GM12878 (cell line): ENCODE results near the gene MXI1. TPM values are rescaled to one million over a fixed set of nuclear protein-coding genes. Genes with fewer than 3 reads are reported as not detected.

Source experiments
- ATF7 ChIP-seq: fragments of 450-650 bp; IDR thresholded peaks from 2 replicates; pipeline ENCODE4 v1.6.1; 2016; ENCODE audit warnings: low read depth, mild to moderate bottlenecking
- BHLHE40 ChIP-seq, 2 experiments: fragments of 450-650 bp in 1 of 2; IDR thresholded peaks; 2 replicates each; pipeline ENCODE4 v1.6.1; 2011 to 2017; ENCODE audit warnings: low read depth in 2 of 2, borderline replicate concordance in 1 of 2, improper control_type of control experiment in 1 of 2, low read length in 1 of 2, mild to moderate bottlenecking in 1 of 2
- CHD2 ChIP-seq: IDR thresholded peaks from 2 replicates; pipeline ENCODE4 v1.6.1; 2011; ENCODE audit warnings: low read depth, low read length, improper control_type of control experiment, borderline replicate concordance
- CREM ChIP-seq: IDR thresholded peaks from 2 replicates; pipeline ENCODE4 v1.6.1; 2014; ENCODE audit warnings: antibody characterized with exemption, low read depth
- EGR1 ChIP-seq, 2 experiments: IDR thresholded peaks; 1 replicate in 1 of 2; 2 replicates in 1 of 2; pipeline ENCODE4 v1.6.1; 2011 to 2012; ENCODE audit warnings: low read depth in 2 of 2, low read length in 2 of 2, borderline replicate concordance in 1 of 2, mild to moderate bottlenecking in 1 of 2, moderate library complexity in 1 of 2
- GATAD2B ChIP-seq: fragments of 450-650 bp; conservative IDR thresholded peaks from 2 replicates; pipeline ENCODE4 v1.6.1; 2017; ENCODE audit warnings: low read depth, mild to moderate bottlenecking, moderate library complexity
- IKZF1 ChIP-seq: fragments of 450-650 bp; conservative IDR thresholded peaks from 2 replicates; pipeline ENCODE4 v1.6.1; 2017; ENCODE audit warnings: antibody characterized with exemption, mild to moderate bottlenecking
- JUND ChIP-seq: IDR thresholded peaks from 2 replicates; pipeline ENCODE4 v1.6.1; 2012; ENCODE audit warnings: low read depth, mild to moderate bottlenecking, low read length, improper control_type of control experiment, moderate library complexity
- KDM1A ChIP-seq: fragments of 200-600 bp; sonication (generic); IDR thresholded peaks from 2 replicates; pipeline ENCODE4 v1.6.1; 2016; ENCODE audit warnings: borderline replicate concordance
- MTA3 ChIP-seq: IDR thresholded peaks from 2 replicates; pipeline ENCODE4 v1.6.1; 2012; ENCODE audit warnings: low read length, inconsistent platforms, borderline replicate concordance
- MXI1 ChIP-seq: fragments of 150-350 bp; IDR thresholded peaks from 2 replicates; pipeline ENCODE4 v1.6.1; 2011; ENCODE audit warnings: low read depth, mild to moderate bottlenecking, inconsistent platforms, low read length, improper control_type of control experiment
- NR2C1 ChIP-seq: fragments of 450-650 bp; IDR thresholded peaks from 2 replicates; pipeline ENCODE4 v1.6.1; 2017; ENCODE audit warnings: antibody characterized with exemption, mild to moderate bottlenecking, moderate library complexity
- PKNOX1 ChIP-seq: fragments of 450-650 bp; IDR thresholded peaks from 2 replicates; pipeline ENCODE4 v1.6.1; 2016; ENCODE audit warnings: mild to moderate bottlenecking
- POLR2AphosphoS5 ChIP-seq: IDR thresholded peaks from 2 replicates; pipeline ENCODE4 v1.6.1; 2011; ENCODE audit warnings: mild to moderate bottlenecking, low read length, inconsistent platforms
- PRDM15 ChIP-seq: fragments of 450-650 bp; formaldehyde crosslinking; IDR thresholded peaks from 2 replicates; pipeline ENCODE4 v1.4.0; 2020; ENCODE audit warnings: mild to moderate bottlenecking, moderate library complexity
- RB1 ChIP-seq: fragments of 450-650 bp; formaldehyde crosslinking; IDR thresholded peaks from 2 replicates; pipeline ENCODE4 v1.6.1; 2017; ENCODE audit warnings: mild to moderate bottlenecking, borderline replicate concordance
- SIN3A ChIP-seq: IDR thresholded peaks from 2 replicates; pipeline ENCODE4 v1.6.1; 2012; ENCODE audit warnings: low read depth, low read length, improper control_type of control experiment
- TAF1 ChIP-seq: IDR thresholded peaks from 2 replicates; pipeline ENCODE4 v1.6.1; 2011; ENCODE audit warnings: mild to moderate bottlenecking, low read depth, low read length, borderline replicate concordance
- TARDBP ChIP-seq: IDR thresholded peaks from 2 replicates; pipeline ENCODE4 v1.6.1; 2016; ENCODE audit warnings: borderline replicate concordance
- USF1 ChIP-seq: IDR thresholded peaks from 2 replicates; pipeline ENCODE4 v1.6.1; 2011; ENCODE audit warnings: borderline replicate concordance, low read depth, mild to moderate bottlenecking, moderate library complexity, mixed read lengths, low read length; ENCODE audit not compliant: insufficient read depth; ENCODE audit errors: extremely low read length
- YY1 ChIP-seq: IDR thresholded peaks from 2 replicates; pipeline ENCODE4 v1.6.1; 2011; ENCODE audit warnings: low read depth, mild to moderate bottlenecking, low read length
- ZBTB4 ChIP-seq: fragments of 450-650 bp; formaldehyde crosslinking; IDR thresholded peaks from 2 replicates; pipeline ENCODE4 v1.4.0; 2022; ENCODE audit warnings: mild to moderate bottlenecking, moderate library complexity
- polyA plus RNA-seq, 11 experiments: library from polyadenylated mRNA; depleted of rRNA in 4 of 11; unstranded in 6 of 11; stranded (reverse) in 5 of 11; fragments of >200 nt; fragmentation: Nextera tagmentation in 4 of 11; fragmentation: Illumina TruSeq in 1 of 11; extraction: Ambion mirVana in 4 of 11; extraction: Trizol in 1 of 11; gene quantifications; 1 replicate in 1 of 11; 2 replicates in 10 of 11; pipeline versions ENCODE4 v1.2.1 to v1.2.3, GENCODE V29; 2011 to 2016; ENCODE audit warnings: inconsistent platforms in 2 of 11, missing spikeins in 2 of 11, low read depth in 1 of 11
- total RNA-seq, 4 experiments: library from RNA; depleted of rRNA in 3 of 4; stranded (reverse); fragments of >200 nt in 3 of 4; fragmentation: Illumina TruSeq in 1 of 4; extraction: Trizol in 1 of 4; gene quantifications; 2 replicates each; pipeline versions ENCODE4 v1.2.1 to v1.2.3, GENCODE V29; 2013 to 2021

Gene MXI1
- total and polyA plus RNA-seq, 10 of the 15 experiments (the other 5 are each of a cell fraction or from before 2014, with no cell fraction given): 0.23 to 8.0 (median 0.41) TPM

GRCh38 chr10:110304780-110305421, 97.5 kb downstream of the MXI1 start, which contains the start of gene SMNDC1 (continued):
- TF ChIP-seq PRDM15 (CRISPR knock-in tag) (no peak), USF1 (peak; percentile 88), RB1 (no peak), TAF1 (peak; percentile 88), MTA3 (no peak), NR2C1 (peak; percentile 19; the same call in 1 of the 2 replicates), POLR2AphosphoS5 (peak; percentile 95), TARDBP (0 out of 2 replicates have a peak, but pooled peaks have one; percentile 39), GATAD2B (no peak), PKNOX1 (peak; percentile 81), CHD2 (peak; percentile 99), ZBTB4 (CRISPR knock-in tag) (no peak), MXI1 (0 out of 2 replicates have a peak, but pooled peaks have one; percentile 53), YY1 (peak; percentile 94), CREM (peak; percentile 84), ATF7 (peak; percentile 30; the same call in 1 of the 2 replicates), KDM1A (no peak), EGR1 (IDR thresholded peaks at IDR 0.05; ENCODE audit: borderline replicate concordance in 1 of 2, low read depth in 2 of 2, low read length in 2 of 2) (0 out of 3 replicates have a peak, but pooled peaks of 1 of the 2 experiments have one; percentile 5), IKZF1 (peak; percentile 91), SIN3A (no peak), JUND (no peak), BHLHE40 (IDR thresholded peaks at IDR 0.05; ENCODE audit: borderline replicate concordance in 1 of 2, low read depth in 2 of 2, low read length in 1 of 2) (peak; percentile 86 to 94)
